HG03571 (cell line): ENCODE results near the gene CCDC40.
"Not testable (repeated sequence)": the region's sequence is repeated elsewhere in the genome, so short reads cannot be mapped to it uniquely, and the experiment has no call there.

Experiments used
- ATAC-seq: cut with Tn5 transposase; IDR thresholded peaks from one replicate; pipeline ENCODE4 v1.9.1; 2021; ENCODE audit not compliant: unreplicated experiment

The CCDC40 gene

GRCh38 chr17:80080081-80080480 is 43.6 kb downstream of the CCDC40 start:
- ATAC-seq = no peak

- ATAC-seq = no peak
Observed at GRCh38 chr17:80081596-80081995, 45.2 kb downstream of the CCDC40 start.

GRCh38 chr17:80082403-80083135 is 46.1 kb downstream of the CCDC40 start:
- ATAC-seq = no peak

- no peak for ATAC-seq
Observed at GRCh38 chr17:80083136-80083661, 46.8 kb downstream of the CCDC40 start.

GRCh38 chr17:80084773-80085172 is 48.3 kb downstream of the CCDC40 start:
- no peak for ATAC-seq

GRCh38 chr17:80086081-80086480 is 49.6 kb downstream of the CCDC40 start:
- no peak for ATAC-seq

- ATAC-seq = no peak
Observed at GRCh38 chr17:80086616-80087015, 50.2 kb downstream of the CCDC40 start.

GRCh38 chr17:80087346-80088265 is 51.2 kb downstream of the CCDC40 start:
- no peak for ATAC-seq

- ATAC-seq = no peak
Observed at GRCh38 chr17:80089762-80090161, 53.3 kb downstream of the CCDC40 start.

GRCh38 chr17:80090164-80090563 is 53.7 kb downstream of the CCDC40 start:
- ATAC-seq = not testable (repeated sequence)

GRCh38 chr17:80091376-80091775 is 54.9 kb downstream of the CCDC40 start:
- ATAC-seq = no peak

- no peak for ATAC-seq
Observed at GRCh38 chr17:80092959-80093358, 56.5 kb downstream of the CCDC40 start.

- ATAC-seq = no peak
Observed at GRCh38 chr17:80095038-80095843, 58.8 kb downstream of the CCDC40 start.

GRCh38 chr17:80095844-80096475 is 59.5 kb downstream of the CCDC40 start:
- no peak for ATAC-seq

GRCh38 chr17:80096561-80097021 is 60.1 kb downstream of the CCDC40 start:
- no peak for ATAC-seq

- ATAC-seq = no peak
Observed at GRCh38 chr17:80097127-80097621, 60.7 kb downstream of the CCDC40 start.

- no peak for ATAC-seq
Observed at GRCh38 chr17:80097844-80098691, 61.6 kb downstream of the CCDC40 start.

- no peak for ATAC-seq
Observed at GRCh38 chr17:80099291-80100034, 63.0 kb downstream of the CCDC40 start.

- ATAC-seq = no peak
Observed at GRCh38 chr17:80100035-80100323, 63.5 kb downstream of the CCDC40 start.
